ENCODE results near the gene PDK3. TPM values are rescaled to one million over a fixed set of nuclear protein-coding genes. Genes with fewer than 3 reads are reported as not detected.

The PDK3 gene
- polyA plus RNA-seq, 1 donor (not counting 4 experiments of a cell fraction or from before 2014, with no cell fraction given): 8.0 TPM

- H3K4me3 ChIP-seq (ENCODE audit: control insufficient read depth in 2 of 3, extremely low read depth in 1 of 3, insufficient read depth in 2 of 3, low read depth in 1 of 3, low read length in 3 of 3): no peak overlapping the region
- dilution Hi-C loops (cut with MboI; ENCODE audit: extremely low pct_ligation_motif_present, low sequenced_read_pairs): no loop called here
- no peaks in the 10 kb centered on the region for H3K9me3 ChIP-seq (ENCODE audit: control insufficient read depth, low read depth, low read length)
- no peaks in the 10 kb centered on the region for H4K20me1 ChIP-seq (ENCODE audit: control insufficient read depth, extremely low read depth, insufficient read depth, low read length)
- H3K4me1 ChIP-seq (ENCODE audit: control insufficient read depth, extremely low read depth, insufficient read depth, low read length): no peaks in the 10 kb centered on the region
- H3K27me3 ChIP-seq (ENCODE audit: control insufficient read depth, extremely low read depth, insufficient read depth, low read length): no peaks in the 10 kb centered on the region
- no peak overlapping the region for H3K27ac ChIP-seq (ENCODE audit: control insufficient read depth, insufficient read depth, low read length)
- H3K9ac ChIP-seq (ENCODE audit: control insufficient read depth, extremely low read depth, insufficient read depth, low read length): no peak overlapping the region
- TF ChIP-seq EZH2 (IDR thresholded peaks at IDR 0.05; ENCODE audit: low read length) (no peak), CTCF (optimal IDR thresholded peaks at IDR 0.05 in 1 of 3, IDR thresholded peaks at IDR 0.05 in 1 of 3, conservative IDR thresholded peaks at IDR 0.05 in 1 of 3; ENCODE audit: extremely low read depth in 1 of 3, insufficient read depth in 2 of 3, low read length in 3 of 3) (no peak)
- no peak for FAIRE-seq
- no peak overlapping the region for H3K4me2 ChIP-seq (ENCODE audit: control insufficient read depth, extremely low read depth, insufficient read depth, low read depth, low read length)
- no peaks in the 10 kb centered on the region for H3K9me1 ChIP-seq (ENCODE audit: control insufficient read depth, extremely low read depth, insufficient read depth, low read length)
- no peak for DNase-seq (ENCODE audit: low read depth, low spot score)
- H3K79me2 ChIP-seq (ENCODE audit: control insufficient read depth, insufficient read depth, low read length): no peaks in the 10 kb centered on the region
- no peaks in the 10 kb centered on the region for H3K36me3 ChIP-seq (ENCODE audit: control insufficient read depth in 2 of 2, extremely low read depth in 1 of 2, insufficient read depth in 2 of 2, low read length in 2 of 2)
- H2AFZ ChIP-seq (ENCODE audit: control insufficient read depth, low read length): no peak overlapping the region
These were observed 6.7 kb downstream of the PDK3 start for GRCh38 chrX:24471808-24472207.

GRCh38 chrX:24475480-24475879 is 10.4 kb downstream of the PDK3 start:
- DNase-seq (ENCODE audit: low read depth, low spot score) (no peak), FAIRE-seq (no peak)
- TF ChIP-seq CTCF (optimal IDR thresholded peaks at IDR 0.05 in 1 of 3, IDR thresholded peaks at IDR 0.05 in 1 of 3, conservative IDR thresholded peaks at IDR 0.05 in 1 of 3; ENCODE audit: extremely low read depth in 1 of 3, insufficient read depth in 2 of 3, low read length in 3 of 3) (no peak), EZH2 (IDR thresholded peaks at IDR 0.05; ENCODE audit: low read length) (no peak)
- H4K20me1 ChIP-seq (ENCODE audit: control insufficient read depth, extremely low read depth, insufficient read depth, low read length): no peaks in the 10 kb centered on the region
- H3K27ac ChIP-seq (ENCODE audit: control insufficient read depth, insufficient read depth, low read length): no peak overlapping the region
- H3K27me3 ChIP-seq (ENCODE audit: control insufficient read depth, extremely low read depth, insufficient read depth, low read length): no peaks in the 10 kb centered on the region
- H3K79me2 ChIP-seq (ENCODE audit: control insufficient read depth, insufficient read depth, low read length): no peaks in the 10 kb centered on the region
- H3K4me2 ChIP-seq (ENCODE audit: control insufficient read depth, extremely low read depth, insufficient read depth, low read depth, low read length): no peak overlapping the region
- H3K4me1 ChIP-seq (ENCODE audit: control insufficient read depth, extremely low read depth, insufficient read depth, low read length): no peaks in the 10 kb centered on the region
- no peak overlapping the region for H3K9ac ChIP-seq (ENCODE audit: control insufficient read depth, extremely low read depth, insufficient read depth, low read length)
- no peak overlapping the region for H2AFZ ChIP-seq (ENCODE audit: control insufficient read depth, low read length)
- dilution Hi-C loops (cut with MboI; ENCODE audit: extremely low pct_ligation_motif_present, low sequenced_read_pairs): no loop called here
- H3K9me3 ChIP-seq (ENCODE audit: control insufficient read depth, low read depth, low read length): no peaks in the 10 kb centered on the region
- no peak overlapping the region for H3K4me3 ChIP-seq (ENCODE audit: control insufficient read depth in 2 of 3, extremely low read depth in 1 of 3, insufficient read depth in 2 of 3, low read depth in 1 of 3, low read length in 3 of 3)
- H3K9me1 ChIP-seq (ENCODE audit: control insufficient read depth, extremely low read depth, insufficient read depth, low read length): no peaks in the 10 kb centered on the region
- H3K36me3 ChIP-seq (ENCODE audit: control insufficient read depth in 2 of 2, extremely low read depth in 1 of 2, insufficient read depth in 2 of 2, low read length in 2 of 2): no peaks in the 10 kb centered on the region
